ENCODE measurements around the gene ALPL.

The ALPL gene

GRCh38 chr1:21562896-21563295 is 53.7 kb downstream of the ALPL start:
- DNase-seq = no peak
- H4K8ac ChIP-seq (ENCODE audit: low read depth, low read length) = no peak overlapping the region
- no peak overlapping the region for H3K4me2 ChIP-seq (ENCODE audit: low read length)
- H3K4me3 ChIP-seq (ENCODE audit: low read depth, low read length) = no peak overlapping the region
- H4K12ac ChIP-seq (ENCODE audit: low read depth, low read length) = no peak overlapping the region
- no peak overlapping the region for H2BK120ac ChIP-seq (ENCODE audit: insufficient read depth, low read length, poor library complexity)
- H3K4me1 ChIP-seq (ENCODE audit: control insufficient read depth in 1 of 2, insufficient read depth in 2 of 2, low read length in 2 of 2) = peaks cover under 1 to 2% of the 10 kb centered on the region in 2 experiments
- no peak overlapping the region for H4K91ac ChIP-seq (ENCODE audit: low read depth, low read length)
- H3K18ac ChIP-seq (ENCODE audit: low read length) = no peak overlapping the region
- H2BK12ac ChIP-seq (ENCODE audit: low read length) = no peak overlapping the region
- no CpG with 5 or more reads among the region's 15 CpGs for WGBS (ENCODE audit: extremely low coverage, insufficient coverage, insufficient read length)
- no peak overlapping the region for H3K27ac ChIP-seq (ENCODE audit: low read depth, low read length)
- H2AFZ ChIP-seq (ENCODE audit: insufficient read depth, low read length, poor library complexity) = no peak overlapping the region
- H3K9me3 ChIP-seq (ENCODE audit: insufficient read depth, low read depth, low read length) = no peaks in the 10 kb centered on the region
- no peak overlapping the region for H2BK5ac ChIP-seq (ENCODE audit: low read depth, low read length, poor library complexity)
- no peak overlapping the region for H3K4ac ChIP-seq (ENCODE audit: low read depth, low read length)
- no peak overlapping the region for H3K23ac ChIP-seq (ENCODE audit: low read length)
- no peaks in the 10 kb centered on the region for H3K36me3 ChIP-seq (ENCODE audit: control insufficient read depth in 1 of 2, insufficient read depth in 2 of 2, low read length in 2 of 2)
- no peak overlapping the region for H2AK5ac ChIP-seq (ENCODE audit: low read length)
- no peak overlapping the region for H3K14ac ChIP-seq (ENCODE audit: low read length)
- peaks cover 2% of the 10 kb centered on the region for H3K79me1 ChIP-seq (ENCODE audit: low read length)
- H3K27me3 ChIP-seq (ENCODE audit: insufficient read depth, low read length) = no peaks in the 10 kb centered on the region
- H3K9ac ChIP-seq (ENCODE audit: low read length) = no peak overlapping the region
- H3K79me2 ChIP-seq (ENCODE audit: control insufficient read depth, insufficient read depth, low read length, poor library complexity) = no peaks in the 10 kb centered on the region

GRCh38 chr1:21563971-21564370 is 54.7 kb downstream of the ALPL start:
- Histone ChIP-seq H3K79me2 (ENCODE audit: control insufficient read depth, insufficient read depth, low read length, poor library complexity) (no peaks in the 10 kb centered on the region), H2AFZ (ENCODE audit: insufficient read depth, low read length, poor library complexity) (no peak overlapping the region), H3K36me3 (ENCODE audit: control insufficient read depth in 1 of 2, insufficient read depth in 2 of 2, low read length in 2 of 2) (no peaks in the 10 kb centered on the region), H3K4me3 (ENCODE audit: low read depth, low read length) (no peak overlapping the region), H3K4me2 (ENCODE audit: low read length) (no peak overlapping the region), H3K27ac (ENCODE audit: low read depth, low read length) (no peak overlapping the region), H3K14ac (ENCODE audit: low read length) (no peak overlapping the region), H3K9ac (ENCODE audit: low read length) (no peak overlapping the region), H3K4me1 (ENCODE audit: control insufficient read depth in 1 of 2, insufficient read depth in 2 of 2, low read length in 2 of 2) (peaks cover 11 to 13% of the 10 kb centered on the region in 2 experiments), H2AK5ac (ENCODE audit: low read length) (no peak overlapping the region), H2BK12ac (ENCODE audit: low read length) (no peak overlapping the region), H3K79me1 (ENCODE audit: low read length) (peaks cover 2% of the 10 kb centered on the region), H3K4ac (ENCODE audit: low read depth, low read length) (no peak overlapping the region), H2BK5ac (ENCODE audit: low read depth, low read length, poor library complexity) (no peak overlapping the region), H3K23ac (ENCODE audit: low read length) (no peak overlapping the region), H4K12ac (ENCODE audit: low read depth, low read length) (no peak overlapping the region), H4K91ac (ENCODE audit: low read depth, low read length) (no peak overlapping the region), H3K27me3 (ENCODE audit: insufficient read depth, low read length) (no peaks in the 10 kb centered on the region), H3K18ac (ENCODE audit: low read length) (no peak overlapping the region), H4K8ac (ENCODE audit: low read depth, low read length) (no peak overlapping the region), H3K9me3 (ENCODE audit: insufficient read depth, low read depth, low read length) (no peaks in the 10 kb centered on the region), H2BK120ac (ENCODE audit: insufficient read depth, low read length, poor library complexity) (no peak overlapping the region)
- DNase-seq = no peak
- no CpG with 5 or more reads among the region's 17 CpGs for WGBS (ENCODE audit: extremely low coverage, insufficient coverage, insufficient read length)

GRCh38 chr1:21564521-21565095 is 55.4 kb downstream of the ALPL start:
- no peak overlapping the region for H3K4ac ChIP-seq (ENCODE audit: low read depth, low read length)
- H4K8ac ChIP-seq (ENCODE audit: low read depth, low read length) = no peak overlapping the region
- no peaks in the 10 kb centered on the region for H3K9me3 ChIP-seq (ENCODE audit: insufficient read depth, low read depth, low read length)
- H2BK12ac ChIP-seq (ENCODE audit: low read length) = no peak overlapping the region
- H3K27ac ChIP-seq (ENCODE audit: low read depth, low read length) = no peak overlapping the region
- no peaks in the 10 kb centered on the region for H3K79me2 ChIP-seq (ENCODE audit: control insufficient read depth, insufficient read depth, low read length, poor library complexity)
- no peak overlapping the region for H3K14ac ChIP-seq (ENCODE audit: low read length)
- no peak overlapping the region for H3K4me3 ChIP-seq (ENCODE audit: low read depth, low read length)
- peaks cover 2% of the 10 kb centered on the region for H3K79me1 ChIP-seq (ENCODE audit: low read length)
- whole genome bisulfite sequencing (ENCODE audit: extremely low coverage, insufficient coverage, insufficient read length) = no CpG with 5 or more reads among the region's 14 CpGs
- H2BK5ac ChIP-seq (ENCODE audit: low read depth, low read length, poor library complexity) = no peak overlapping the region
- no peaks in the 10 kb centered on the region for H3K27me3 ChIP-seq (ENCODE audit: insufficient read depth, low read length)
- no peak for DNase-seq
- no peak overlapping the region for H3K4me2 ChIP-seq (ENCODE audit: low read length)
- no peak overlapping the region for H3K18ac ChIP-seq (ENCODE audit: low read length)
- peaks cover 13 to 16% of the 10 kb centered on the region in 2 experiments for H3K4me1 ChIP-seq (ENCODE audit: control insufficient read depth in 1 of 2, insufficient read depth in 2 of 2, low read length in 2 of 2)
- H2AK5ac ChIP-seq (ENCODE audit: low read length) = no peak overlapping the region
- no peak overlapping the region for H3K23ac ChIP-seq (ENCODE audit: low read length)
- H3K9ac ChIP-seq (ENCODE audit: low read length) = no peak overlapping the region
- H4K12ac ChIP-seq (ENCODE audit: low read depth, low read length) = no peak overlapping the region
- no peaks in the 10 kb centered on the region for H3K36me3 ChIP-seq (ENCODE audit: control insufficient read depth in 1 of 2, insufficient read depth in 2 of 2, low read length in 2 of 2)
- no peak overlapping the region for H2BK120ac ChIP-seq (ENCODE audit: insufficient read depth, low read length, poor library complexity)
- H4K91ac ChIP-seq (ENCODE audit: low read depth, low read length) = no peak overlapping the region
- H2AFZ ChIP-seq (ENCODE audit: insufficient read depth, low read length, poor library complexity) = no peak overlapping the region

GRCh38 chr1:21565285-21565684 is 56.1 kb downstream of the ALPL start:
- Histone ChIP-seq H2BK5ac (ENCODE audit: low read depth, low read length, poor library complexity) (no peak overlapping the region), H3K9ac (ENCODE audit: low read length) (no peak overlapping the region), H3K4me2 (ENCODE audit: low read length) (no peak overlapping the region), H2BK12ac (ENCODE audit: low read length) (no peak overlapping the region), H2AFZ (ENCODE audit: insufficient read depth, low read length, poor library complexity) (no peak overlapping the region), H3K4ac (ENCODE audit: low read depth, low read length) (no peak overlapping the region), H2BK120ac (ENCODE audit: insufficient read depth, low read length, poor library complexity) (no peak overlapping the region), H3K79me1 (ENCODE audit: low read length) (peaks cover 2% of the 10 kb centered on the region), H3K27ac (ENCODE audit: low read depth, low read length) (no peak overlapping the region), H3K27me3 (ENCODE audit: insufficient read depth, low read length) (no peaks in the 10 kb centered on the region), H4K8ac (ENCODE audit: low read depth, low read length) (no peak overlapping the region), H3K18ac (ENCODE audit: low read length) (no peak overlapping the region), H3K79me2 (ENCODE audit: control insufficient read depth, insufficient read depth, low read length, poor library complexity) (no peaks in the 10 kb centered on the region), H3K23ac (ENCODE audit: low read length) (no peak overlapping the region), H3K14ac (ENCODE audit: low read length) (no peak overlapping the region), H4K91ac (ENCODE audit: low read depth, low read length) (no peak overlapping the region), H3K4me3 (ENCODE audit: low read depth, low read length) (no peak overlapping the region), H3K9me3 (ENCODE audit: insufficient read depth, low read depth, low read length) (no peaks in the 10 kb centered on the region), H4K12ac (ENCODE audit: low read depth, low read length) (no peak overlapping the region), H2AK5ac (ENCODE audit: low read length) (no peak overlapping the region), H3K4me1 (ENCODE audit: control insufficient read depth in 1 of 2, insufficient read depth in 2 of 2, low read length in 2 of 2) (peaks cover 13 to 16% of the 10 kb centered on the region in 2 experiments), H3K36me3 (ENCODE audit: control insufficient read depth in 1 of 2, insufficient read depth in 2 of 2, low read length in 2 of 2) (no peaks in the 10 kb centered on the region)
- no peak for DNase-seq
- WGBS (ENCODE audit: extremely low coverage, insufficient coverage, insufficient read length) = no CpG with 5 or more reads among the region's 8 CpGs
